Measurements from ENCODE around the gene CAP1.

GRCh38 chr1:40059338-40059959 is 18.9 kb downstream of the CAP1 start:
- TF ChIP-seq CTCF (IDR thresholded peaks at IDR 0.05) = no peak
- TF ChIP-seq EP300 (IDR thresholded peaks at IDR 0.05) = no peak
- TF ChIP-seq POLR2AphosphoS5 (IDR thresholded peaks at IDR 0.05) = no peak

Data from esophagus muscularis mucosa (tissue), 4 donors.